Endothelial cell of umbilical vein (primary cell): Measurements from ENCODE around the gene USF1.

Source experiments
- EZH2 ChIP-seq: IDR thresholded peaks from 2 replicates; pipeline ENCODE4 v1.6.1; 2012; ENCODE audit warnings: borderline replicate concordance, low read depth, mild to moderate bottlenecking, moderate library complexity, low read length, inconsistent platforms; ENCODE audit not compliant: severe bottlenecking
- POLR2A ChIP-seq: IDR thresholded peaks from 2 replicates; pipeline ENCODE4 v1.6.1; 2012; ENCODE audit warnings: low read depth, mild to moderate bottlenecking, control low read depth, low read length
- TF ChIP-seq, protein P1 (sequence below), 2 donors: IDR thresholded peaks; 1 replicate in 1 of 2; 2 replicates in 1 of 2; pipeline ENCODE4 v1.5.1; 2011; ENCODE audit warnings: low read length in 2 of 2, mild to moderate bottlenecking in 2 of 2, moderate library complexity in 2 of 2, control low read depth in 1 of 2, inconsistent platforms in 1 of 2, low read depth in 1 of 2; ENCODE audit not compliant: insufficient read depth in 1 of 2; ENCODE audit errors: extremely low read depth in 1 of 2
- TF ChIP-seq, protein P2 (sequence below): IDR thresholded peaks from 2 replicates; pipeline ENCODE4 v1.6.1; 2011; ENCODE audit not compliant: insufficient read depth, insufficient read length

DNA sequence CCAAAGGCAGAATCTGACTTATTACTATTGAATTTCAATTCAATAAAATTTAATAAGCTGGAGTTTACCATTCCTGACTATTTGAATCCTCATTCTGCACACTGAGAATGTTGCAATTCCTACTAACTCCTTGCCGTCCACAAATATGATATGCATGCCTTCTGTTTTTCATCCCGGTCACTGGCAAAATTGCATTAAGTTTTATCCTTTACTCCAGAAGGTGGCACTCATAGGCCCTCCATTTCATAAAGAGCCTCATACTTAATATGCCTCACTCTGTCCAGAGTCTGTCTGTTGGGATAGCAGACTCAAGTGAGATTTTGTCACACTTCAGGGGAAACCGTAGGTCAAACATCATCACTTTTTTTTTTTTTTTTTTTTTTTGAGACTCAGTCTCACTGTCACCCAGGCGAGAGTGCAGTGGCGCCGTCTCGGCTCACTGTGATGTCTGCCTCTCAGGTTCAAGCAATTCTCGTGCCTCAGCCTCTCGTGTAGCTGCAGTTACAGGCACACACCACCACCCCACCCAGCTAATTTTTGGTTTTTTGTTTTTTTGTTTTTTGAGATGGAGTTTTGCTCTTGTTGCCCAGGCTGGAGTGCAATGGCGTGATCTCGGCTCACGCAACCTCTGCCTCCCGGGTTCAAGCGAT, 52.1 kb downstream of the USF1 start:
- TF ChIP-seq, protein P1, sequence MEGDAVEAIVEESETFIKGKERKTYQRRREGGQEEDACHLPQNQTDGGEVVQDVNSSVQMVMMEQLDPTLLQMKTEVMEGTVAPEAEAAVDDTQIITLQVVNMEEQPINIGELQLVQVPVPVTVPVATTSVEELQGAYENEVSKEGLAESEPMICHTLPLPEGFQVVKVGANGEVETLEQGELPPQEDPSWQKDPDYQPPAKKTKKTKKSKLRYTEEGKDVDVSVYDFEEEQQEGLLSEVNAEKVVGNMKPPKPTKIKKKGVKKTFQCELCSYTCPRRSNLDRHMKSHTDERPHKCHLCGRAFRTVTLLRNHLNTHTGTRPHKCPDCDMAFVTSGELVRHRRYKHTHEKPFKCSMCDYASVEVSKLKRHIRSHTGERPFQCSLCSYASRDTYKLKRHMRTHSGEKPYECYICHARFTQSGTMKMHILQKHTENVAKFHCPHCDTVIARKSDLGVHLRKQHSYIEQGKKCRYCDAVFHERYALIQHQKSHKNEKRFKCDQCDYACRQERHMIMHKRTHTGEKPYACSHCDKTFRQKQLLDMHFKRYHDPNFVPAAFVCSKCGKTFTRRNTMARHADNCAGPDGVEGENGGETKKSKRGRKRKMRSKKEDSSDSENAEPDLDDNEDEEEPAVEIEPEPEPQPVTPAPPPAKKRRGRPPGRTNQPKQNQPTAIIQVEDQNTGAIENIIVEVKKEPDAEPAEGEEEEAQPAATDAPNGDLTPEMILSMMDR (IDR thresholded peaks at IDR 0.05; ENCODE audit: extremely low read depth in 1 of 2, insufficient read depth in 1 of 2, low read depth in 1 of 2, low read length in 2 of 2): peak; percentile 10 to 27
- no peak for TF ChIP-seq POLR2A
- TF ChIP-seq, protein P2, sequence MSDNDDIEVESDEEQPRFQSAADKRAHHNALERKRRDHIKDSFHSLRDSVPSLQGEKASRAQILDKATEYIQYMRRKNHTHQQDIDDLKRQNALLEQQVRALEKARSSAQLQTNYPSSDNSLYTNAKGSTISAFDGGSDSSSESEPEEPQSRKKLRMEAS: no peak
- TF ChIP-seq EZH2: no peak
